ENCODE data around the gene ARFGEF3.

Gene ARFGEF3

GRCh38 chr6:138155443-138155842 lies 6.3 kb upstream of the ARFGEF3 start:
- no peak for DNase-seq (ENCODE audit: low spot score)
- TF ChIP-seq, protein P1, sequence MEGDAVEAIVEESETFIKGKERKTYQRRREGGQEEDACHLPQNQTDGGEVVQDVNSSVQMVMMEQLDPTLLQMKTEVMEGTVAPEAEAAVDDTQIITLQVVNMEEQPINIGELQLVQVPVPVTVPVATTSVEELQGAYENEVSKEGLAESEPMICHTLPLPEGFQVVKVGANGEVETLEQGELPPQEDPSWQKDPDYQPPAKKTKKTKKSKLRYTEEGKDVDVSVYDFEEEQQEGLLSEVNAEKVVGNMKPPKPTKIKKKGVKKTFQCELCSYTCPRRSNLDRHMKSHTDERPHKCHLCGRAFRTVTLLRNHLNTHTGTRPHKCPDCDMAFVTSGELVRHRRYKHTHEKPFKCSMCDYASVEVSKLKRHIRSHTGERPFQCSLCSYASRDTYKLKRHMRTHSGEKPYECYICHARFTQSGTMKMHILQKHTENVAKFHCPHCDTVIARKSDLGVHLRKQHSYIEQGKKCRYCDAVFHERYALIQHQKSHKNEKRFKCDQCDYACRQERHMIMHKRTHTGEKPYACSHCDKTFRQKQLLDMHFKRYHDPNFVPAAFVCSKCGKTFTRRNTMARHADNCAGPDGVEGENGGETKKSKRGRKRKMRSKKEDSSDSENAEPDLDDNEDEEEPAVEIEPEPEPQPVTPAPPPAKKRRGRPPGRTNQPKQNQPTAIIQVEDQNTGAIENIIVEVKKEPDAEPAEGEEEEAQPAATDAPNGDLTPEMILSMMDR (IDR thresholded peaks at IDR 0.05) = no peak
- no peak overlapping the region for H3K27ac ChIP-seq
- H3K4me3 ChIP-seq = no peak overlapping the region

- H3K27ac ChIP-seq = no peak overlapping the region
- no peak for DNase-seq (ENCODE audit: low spot score)
- TF ChIP-seq, protein P1 (IDR thresholded peaks at IDR 0.05) = no peak
Observed at GRCh38 chr6:138157986-138158638, 3.6 kb upstream of the ARFGEF3 start.

DNA sequence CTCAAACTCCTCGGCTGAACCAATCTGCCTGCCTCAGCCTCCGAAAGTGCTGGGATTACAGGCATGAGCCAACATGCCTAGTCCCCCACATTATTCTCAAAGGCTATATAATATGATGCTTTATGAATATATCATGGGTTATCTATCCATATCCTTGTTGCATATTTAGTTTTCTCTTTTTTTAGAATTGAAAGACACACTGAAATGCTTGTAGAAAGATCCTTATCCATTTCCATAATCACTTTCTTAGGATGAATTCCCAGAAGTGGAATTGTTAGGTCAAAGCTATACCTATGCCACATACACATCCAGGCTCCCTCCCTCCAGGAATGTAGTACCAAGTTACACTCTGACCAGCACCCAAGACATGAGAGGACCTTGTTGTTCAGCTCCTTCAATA lies 2.5 kb upstream of the ARFGEF3 start:
- H3K4me3 ChIP-seq = no peak overlapping the region
- H3K27ac ChIP-seq = no peak overlapping the region
- no peak for DNase-seq (ENCODE audit: low spot score)
- TF ChIP-seq, protein P1 (IDR thresholded peaks at IDR 0.05) = no peak

More at GRCh38 chr6:138157986-138158638, 3.6 kb upstream of the ARFGEF3 start:
- no peak overlapping the region for H3K4me3 ChIP-seq

GRCh38 chr6:138160329-138161087 lies 1.2 kb upstream of the ARFGEF3 start:
- no peak overlapping the region for H3K27ac ChIP-seq

DNA sequence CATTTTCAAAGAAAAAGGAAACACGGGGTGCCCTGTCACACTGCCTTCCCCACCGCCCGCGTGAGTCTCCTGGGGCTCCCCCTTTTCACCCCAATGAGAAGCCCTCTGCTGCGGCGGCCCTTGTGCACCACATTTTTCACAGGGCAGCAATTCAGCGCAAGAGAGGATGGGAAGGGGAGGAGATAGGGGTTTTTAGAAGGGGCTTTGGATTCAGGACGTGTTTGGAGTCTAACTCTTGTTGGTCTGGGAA lies 726 bp upstream of the ARFGEF3 start:
- no peak for DNase-seq (ENCODE audit: low spot score)
- Histone ChIP-seq H3K27ac (no peak overlapping the region), H3K4me3 (peak overlapping the region; percentile 74)
- TF ChIP-seq, protein P1 (IDR thresholded peaks at IDR 0.05) = no peak

More at GRCh38 chr6:138160329-138161087, 1.2 kb upstream of the ARFGEF3 start:
- H3K4me3 ChIP-seq = no peak overlapping the region
- DNase-seq (ENCODE audit: low spot score) = no peak
- TF ChIP-seq, protein P1 (IDR thresholded peaks at IDR 0.05) = no peak

DNA sequence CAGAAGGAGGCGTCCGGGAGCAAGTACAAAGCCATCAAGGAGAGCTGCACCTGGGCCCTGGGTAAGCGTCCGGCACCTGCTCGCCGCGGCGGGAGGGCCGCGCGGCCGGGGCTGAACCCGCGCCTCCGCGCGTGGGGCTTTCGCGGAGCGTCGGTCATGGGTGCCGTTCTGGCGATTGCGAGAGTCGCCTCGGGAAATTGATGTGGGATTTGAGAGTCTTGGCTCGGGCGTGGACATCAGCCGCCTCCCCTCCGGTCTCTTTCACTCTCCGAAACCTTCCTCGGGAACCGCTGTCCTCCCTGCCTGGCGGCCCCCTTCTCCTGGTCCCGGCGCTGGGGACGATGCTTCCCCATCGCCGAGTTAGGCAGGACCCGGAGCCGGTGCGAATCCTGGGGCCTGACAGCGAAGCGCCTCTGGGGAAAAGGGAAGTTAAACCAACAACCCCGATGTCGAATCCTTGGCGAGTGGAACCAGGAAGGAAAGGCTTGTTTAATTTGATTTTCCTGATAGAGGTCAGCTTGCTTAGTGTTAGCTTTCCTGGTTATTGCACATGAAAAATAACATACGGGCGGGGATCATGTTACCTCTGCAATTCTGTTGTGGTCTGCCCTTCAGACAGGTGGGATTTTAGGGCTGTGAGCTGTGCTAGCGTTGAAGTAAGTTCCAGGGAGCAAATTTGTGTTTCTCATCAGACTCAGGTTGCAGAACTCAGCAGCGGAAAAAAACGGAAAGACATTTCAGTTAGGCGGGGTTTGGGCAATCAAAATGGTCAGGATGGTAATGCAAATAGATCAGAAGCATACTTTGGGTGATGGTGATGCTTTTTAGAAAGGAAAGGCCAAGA lies 594 bp downstream of the ARFGEF3 start:
- no peak for DNase-seq (ENCODE audit: low spot score)
- peak overlapping the region; percentile 74 for H3K4me3 ChIP-seq
- TF ChIP-seq, protein P1 (IDR thresholded peaks at IDR 0.05) = no peak
- H3K27ac ChIP-seq = no peak overlapping the region
